HEK293T (cell line): ENCODE measurements around the gene PPCS.

Experiments used
- ARNT ChIP-seq: fragments of 450-650 bp; IDR thresholded peaks from 2 replicates; pipeline ENCODE4 v1.6.1; 2017; ENCODE audit warnings: mild to moderate bottlenecking
- BHLHE40 ChIP-seq: fragments of 450-650 bp; IDR thresholded peaks from 2 replicates; pipeline ENCODE4 v1.6.1; 2016; ENCODE audit warnings: mild to moderate bottlenecking, moderate library complexity, borderline replicate concordance
- FOXA1 ChIP-seq: fragments of 450-650 bp; IDR thresholded peaks from 2 replicates; pipeline ENCODE4 v1.6.1; 2016; ENCODE audit warnings: mild to moderate bottlenecking
- FOXK2 ChIP-seq: fragments of 450-650 bp; IDR thresholded peaks from 2 replicates; pipeline ENCODE4 v1.6.1; 2016; ENCODE audit warnings: mild to moderate bottlenecking
- FOXM1 ChIP-seq: fragments of 450-650 bp; IDR thresholded peaks from 2 replicates; pipeline ENCODE4 v1.6.1; 2017; ENCODE audit warnings: mild to moderate bottlenecking, borderline replicate concordance
- HDGF ChIP-seq: fragments of 450-650 bp; IDR thresholded peaks from 2 replicates; pipeline ENCODE4 v1.6.1; 2017; ENCODE audit warnings: antibody characterized with exemption, borderline replicate concordance
- L3MBTL2 ChIP-seq: fragments of 450-650 bp; conservative IDR thresholded peaks from 2 replicates; pipeline ENCODE4 v1.6.1; 2016; ENCODE audit warnings: mild to moderate bottlenecking
- SP1 ChIP-seq: fragments of 450-650 bp; IDR thresholded peaks from 2 replicates; pipeline ENCODE4 v1.6.1; 2017
- SUZ12 ChIP-seq: fragments of 450-650 bp; IDR thresholded peaks from 2 replicates; pipeline ENCODE4 v1.6.1; 2016; ENCODE audit warnings: mild to moderate bottlenecking
- TARDBP ChIP-seq: fragments of 450-650 bp; IDR thresholded peaks from 2 replicates; pipeline ENCODE4 v1.6.1; 2016

DNA sequence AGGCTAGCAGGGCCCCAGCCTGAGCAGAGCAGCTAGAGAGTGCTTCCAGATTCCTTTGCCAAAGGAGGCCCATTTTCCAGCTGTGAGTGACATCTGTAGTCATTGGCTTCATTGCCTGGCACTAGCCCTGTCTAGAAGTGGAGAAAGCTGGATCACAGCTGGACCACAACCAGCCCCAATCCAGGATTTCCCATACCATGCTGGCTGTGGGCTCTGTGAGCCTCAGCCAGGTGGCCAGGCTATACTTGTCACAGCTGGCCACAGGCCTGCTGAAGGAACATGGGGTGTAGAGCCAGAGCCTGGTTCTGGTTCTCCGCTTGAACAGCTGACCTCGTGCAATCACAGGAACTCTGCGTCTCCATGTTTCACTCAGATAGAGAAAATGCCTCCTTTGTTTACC, 39.2 kb upstream of the PPCS start:
- TF ChIP-seq SP1: no peak
- no peak for TF ChIP-seq FOXK2
- no peak for TF ChIP-seq L3MBTL2
- TF ChIP-seq FOXA1: no peak
- no peak for TF ChIP-seq BHLHE40
- TF ChIP-seq ARNT: no peak
- no peak for TF ChIP-seq FOXM1
- no peak for TF ChIP-seq SUZ12
- TF ChIP-seq TARDBP: no peak
- no peak for TF ChIP-seq HDGF
